SKM-1 (cell line): ENCODE measurements around the gene ZNF205.
"Not testable (repeated sequence)": the region's sequence is repeated elsewhere in the genome, so short reads cannot be mapped to it uniquely, and the experiment has no call there.

ENCODE experiments used
- DNase-seq: peaks from one replicate; lab custom pipeline; 2025; ENCODE audit not compliant: unreplicated experiment; lab: John Stamatoyannopoulos, UW

Gene ZNF205

DNA sequence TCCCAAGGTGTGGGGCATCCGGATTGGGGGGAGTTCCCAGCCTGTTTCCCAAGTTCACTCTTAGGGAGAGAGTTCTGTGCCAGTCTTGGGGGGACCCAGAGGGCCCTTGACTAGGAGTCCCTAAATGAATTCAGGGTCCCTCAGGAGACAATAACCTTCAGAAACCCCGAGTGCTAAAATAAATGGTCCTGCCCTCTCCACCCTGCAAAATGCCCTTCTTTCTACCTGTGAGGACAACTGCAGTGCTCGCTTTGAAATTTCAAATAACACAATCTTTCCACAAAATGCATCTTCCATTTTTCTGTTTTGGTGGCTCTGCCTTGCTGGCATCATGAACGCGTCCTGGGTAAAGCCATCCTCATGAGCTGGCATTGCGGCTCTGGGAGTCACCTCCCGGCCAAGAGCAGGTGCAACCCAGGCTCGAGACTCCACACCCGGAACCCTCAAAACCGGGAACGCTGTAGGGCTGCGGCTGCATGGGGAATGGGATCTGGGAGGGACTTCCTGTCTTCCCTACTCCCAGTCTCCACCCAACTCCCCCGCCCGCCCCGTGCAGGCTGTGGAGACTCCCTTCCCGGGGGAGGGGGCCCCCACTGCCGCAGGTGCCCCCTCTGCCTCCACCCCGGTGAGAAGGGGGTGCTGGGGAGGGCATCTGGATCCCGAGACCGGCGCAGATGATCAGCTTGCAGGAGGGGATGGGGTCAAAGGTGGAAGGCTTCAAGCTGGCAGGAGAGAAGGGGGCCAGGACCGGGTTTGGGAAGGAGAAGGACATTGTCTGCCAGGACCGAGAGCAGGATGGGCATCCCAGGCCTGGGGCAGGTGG lies at the start of gene ZNF205:
Gene ZNF205, plus strand, starts transcription at position 529 of the 823 bp plus-strand sequence. CDS start 845 bp downstream, outside the sequence.
- DNase-seq: no peak

DNA sequence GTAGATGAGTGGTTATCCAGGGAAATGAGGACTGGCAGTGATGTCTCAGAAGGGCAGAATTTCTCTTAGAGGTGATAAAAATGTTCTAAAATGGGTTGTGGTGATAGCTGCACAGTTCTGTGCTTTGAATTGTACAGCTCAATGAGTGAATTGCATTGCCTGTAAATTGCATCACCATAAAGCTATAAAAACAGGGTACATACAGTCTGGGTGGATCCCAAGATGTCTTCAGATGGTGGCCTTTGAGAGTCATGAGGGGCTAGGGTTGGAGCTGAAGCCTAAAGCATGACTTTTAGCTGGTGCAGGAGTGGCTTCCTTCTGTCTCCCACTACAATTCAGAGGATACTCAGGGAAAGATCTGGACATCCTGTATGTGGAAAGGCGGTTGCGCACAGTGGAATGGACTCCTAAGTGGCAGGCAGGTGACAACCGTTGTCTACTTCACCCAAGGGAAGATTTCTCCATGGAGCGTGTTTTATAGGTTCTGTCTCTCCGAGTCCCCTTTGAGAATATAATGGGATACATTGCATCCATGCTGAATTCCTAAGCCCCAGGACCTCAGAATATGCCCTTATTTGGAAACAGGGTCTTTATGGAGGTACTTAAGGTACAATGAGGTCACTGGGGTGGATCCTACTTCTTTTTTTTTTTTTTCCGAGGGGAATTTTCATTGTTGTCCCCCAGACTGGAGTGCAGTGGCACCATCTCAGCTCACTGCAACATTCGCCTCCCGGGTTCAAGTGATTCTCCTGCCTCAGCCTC lies 48.6 kb upstream of the ZNF205 start:
- DNase-seq: no peak

DNA sequence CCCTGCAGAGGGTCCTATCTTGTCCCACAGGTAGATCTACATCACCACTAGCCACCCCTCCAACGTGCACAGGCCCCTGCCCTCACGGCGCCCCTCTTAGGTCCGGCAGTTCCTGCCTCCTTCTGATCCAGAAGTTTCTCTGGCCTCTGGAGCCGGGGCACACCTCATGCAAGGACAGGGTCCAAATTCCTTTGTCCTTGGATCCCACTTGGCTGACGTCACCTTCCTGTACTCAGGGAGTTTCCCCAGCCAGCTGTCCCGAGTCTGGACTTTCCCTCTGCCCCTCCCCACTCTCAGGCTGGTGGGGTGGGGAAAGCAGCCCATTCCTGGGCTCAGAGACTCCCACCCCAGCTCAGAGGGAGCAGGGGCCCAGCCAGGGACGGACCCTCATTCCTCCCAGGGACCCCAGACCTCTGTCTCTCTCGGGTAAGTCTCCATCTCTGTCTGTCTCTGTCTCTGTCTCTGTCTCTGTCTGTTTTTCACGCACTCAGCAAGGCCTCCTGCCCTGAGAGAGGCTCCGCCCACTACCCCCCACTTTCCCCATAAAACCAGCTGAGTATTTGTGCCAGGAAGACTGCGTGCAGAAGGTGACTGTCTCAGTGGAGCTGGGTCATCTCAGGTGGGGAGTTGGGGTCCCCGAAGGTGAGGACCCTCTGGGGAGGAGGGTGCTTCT lies 47.2 kb upstream of the ZNF205 start, which contains the start of gene IL32:
Gene IL32, plus strand, starts transcription at position 572 of the 673 bp plus-strand sequence. CDS start 172 bp downstream, outside the sequence.
- DNase-seq: no peak

DNA sequence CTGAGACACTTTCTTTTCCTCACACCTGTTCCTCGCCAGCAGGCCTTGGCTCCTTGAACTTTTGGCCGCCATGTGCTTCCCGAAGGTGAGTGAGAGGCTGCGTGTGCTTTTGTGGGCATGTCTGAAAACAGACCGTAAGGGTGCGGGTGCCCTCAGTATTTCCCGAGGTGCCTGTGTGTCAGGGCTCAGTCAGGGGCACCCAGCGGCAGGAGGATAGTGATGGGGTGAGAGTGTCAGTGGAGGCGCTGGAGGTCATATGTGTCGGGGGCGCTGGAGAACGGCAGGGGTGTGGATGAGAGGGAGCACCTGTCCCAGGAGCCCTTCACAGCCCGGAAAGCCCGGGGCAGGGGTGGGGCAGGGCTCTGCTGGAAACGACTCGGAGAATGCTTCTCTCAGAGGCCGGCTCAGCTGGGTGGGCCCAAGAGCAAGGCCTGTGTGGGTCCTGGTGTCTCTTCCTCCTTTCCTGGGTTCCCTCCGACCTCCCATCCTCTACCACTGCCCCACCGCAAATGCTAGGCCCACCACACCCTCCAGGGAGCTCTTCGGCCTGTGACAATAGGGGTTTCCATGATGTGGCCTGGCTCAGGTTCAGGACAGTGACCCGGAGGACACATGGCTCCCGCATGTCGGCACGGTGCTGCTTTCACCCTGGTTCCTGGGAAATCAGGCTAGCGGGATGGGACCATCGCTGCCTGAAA lies 46.5 kb upstream of the ZNF205 start:
- DNase-seq: no peak

DNA sequence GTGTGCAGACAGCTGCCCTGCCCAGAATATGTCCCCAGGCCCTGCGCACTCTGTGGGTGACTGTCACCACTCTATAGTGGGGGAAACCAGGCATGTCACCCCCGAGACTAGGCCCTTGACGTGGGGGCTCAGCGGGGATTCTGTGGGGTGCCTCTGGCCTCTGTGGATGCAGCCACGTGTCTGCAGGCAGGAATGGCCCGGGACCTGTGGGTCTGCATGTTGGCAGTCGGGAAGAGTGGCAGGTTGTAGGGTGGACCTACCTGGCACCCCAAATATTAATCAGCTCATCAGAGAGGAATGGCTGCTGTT lies 46.0 kb upstream of the ZNF205 start:
- DNase-seq: no peak

DNA sequence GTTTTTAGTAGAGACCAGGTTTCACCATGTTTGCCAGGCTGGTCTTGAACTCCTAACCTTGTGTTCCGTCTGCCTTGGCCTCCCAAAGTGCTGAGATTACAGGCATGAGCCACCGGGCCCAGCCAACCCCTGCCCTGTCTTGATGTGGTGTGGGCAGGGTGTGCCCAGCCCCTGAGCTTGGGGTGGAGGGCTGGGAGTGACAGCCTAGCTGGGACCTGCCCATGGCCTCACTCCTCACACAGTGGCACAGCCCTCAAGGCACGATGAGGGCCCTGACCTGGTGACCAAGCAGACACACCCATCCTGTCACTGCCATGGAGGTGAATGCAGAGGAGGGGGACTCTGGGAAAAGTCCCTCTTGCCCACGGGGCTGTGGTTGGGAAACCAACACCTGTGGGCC lies 43.9 kb upstream of the ZNF205 start:
- no peak for DNase-seq

DNA sequence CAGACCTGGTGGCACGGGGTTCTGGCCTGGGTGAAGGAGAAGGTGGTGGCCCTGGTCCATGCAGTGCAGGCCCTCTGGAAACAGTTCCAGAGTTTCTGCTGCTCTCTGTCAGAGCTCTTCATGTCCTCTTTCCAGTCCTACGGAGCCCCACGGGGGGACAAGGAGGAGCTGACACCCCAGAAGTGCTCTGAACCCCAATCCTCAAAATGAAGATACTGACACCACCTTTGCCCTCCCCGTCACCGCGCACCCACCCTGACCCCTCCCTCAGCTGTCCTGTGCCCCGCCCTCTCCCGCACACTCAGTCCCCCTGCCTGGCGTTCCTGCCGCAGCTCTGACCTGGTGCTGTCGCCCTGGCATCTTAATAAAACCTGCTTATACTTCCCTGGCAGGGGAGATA lies 43.2 kb upstream of the ZNF205 start:
- not testable (repeated sequence) for DNase-seq

DNA sequence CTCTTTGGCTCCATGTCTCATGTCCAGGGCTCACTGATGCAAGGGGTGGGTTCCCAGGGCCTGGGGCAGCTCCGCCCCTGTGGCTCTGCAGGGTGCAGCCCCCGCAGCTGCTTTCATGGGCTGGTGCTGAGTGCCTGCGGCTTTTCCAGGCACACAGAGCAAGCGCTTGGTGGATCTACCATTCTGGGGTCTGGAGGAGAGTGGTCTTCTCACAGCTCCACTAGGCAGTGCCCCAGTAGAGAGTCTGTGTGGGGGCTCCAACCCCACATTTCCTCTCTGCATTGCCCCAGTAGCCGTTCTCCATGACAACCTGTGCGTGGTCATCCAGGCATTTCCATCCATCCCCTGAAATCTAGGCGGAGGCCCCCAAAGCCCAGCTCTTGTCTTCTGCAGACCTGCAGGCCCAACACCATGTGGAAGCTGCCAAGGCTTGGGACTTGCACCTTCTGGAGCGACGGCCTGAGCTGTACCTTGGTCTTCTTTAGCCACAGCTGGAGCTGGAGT lies 41.7 kb upstream of the ZNF205 start:
- DNase-seq: no peak

DNA sequence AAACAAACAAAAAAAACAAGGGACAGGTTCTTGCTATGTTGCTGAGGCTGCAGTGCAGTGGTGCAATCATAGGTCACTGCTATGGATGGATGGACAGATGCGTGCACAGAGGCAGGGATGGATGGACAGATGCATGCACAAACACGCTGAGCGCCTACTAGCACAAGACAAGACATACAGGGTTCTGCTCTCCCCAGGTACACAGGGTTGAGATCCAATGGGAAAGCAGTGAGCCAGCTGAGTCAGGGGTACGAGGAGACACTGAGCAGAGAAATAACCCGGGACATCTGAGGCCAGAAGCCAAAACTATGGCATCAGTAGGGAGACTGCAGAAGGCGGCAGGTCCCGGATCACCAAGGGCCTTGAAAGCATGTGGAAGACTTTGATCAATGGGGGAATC lies 40.7 kb upstream of the ZNF205 start:
- no peak for DNase-seq

DNA sequence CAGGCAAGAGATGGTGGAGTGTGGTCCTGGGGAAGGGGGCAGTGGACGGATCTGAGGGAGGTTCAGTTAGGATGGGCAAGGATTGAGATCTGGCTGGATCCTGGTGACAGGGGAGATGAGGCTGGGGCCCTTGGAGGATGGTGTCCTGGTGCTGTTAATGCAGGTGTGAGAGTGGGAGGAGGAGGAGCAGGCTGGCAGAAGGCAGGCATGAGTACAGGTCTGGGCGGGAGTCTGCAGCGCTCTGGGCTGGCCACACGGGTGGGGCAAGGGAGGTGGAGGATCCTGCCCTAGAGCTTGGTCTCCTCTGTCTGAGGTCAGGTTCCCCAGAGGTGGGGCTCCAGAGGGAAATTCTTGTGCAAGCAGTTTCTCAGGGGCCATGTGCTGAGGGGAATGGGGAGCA lies 40.2 kb upstream of the ZNF205 start:
- DNase-seq: not testable (repeated sequence)

DNA sequence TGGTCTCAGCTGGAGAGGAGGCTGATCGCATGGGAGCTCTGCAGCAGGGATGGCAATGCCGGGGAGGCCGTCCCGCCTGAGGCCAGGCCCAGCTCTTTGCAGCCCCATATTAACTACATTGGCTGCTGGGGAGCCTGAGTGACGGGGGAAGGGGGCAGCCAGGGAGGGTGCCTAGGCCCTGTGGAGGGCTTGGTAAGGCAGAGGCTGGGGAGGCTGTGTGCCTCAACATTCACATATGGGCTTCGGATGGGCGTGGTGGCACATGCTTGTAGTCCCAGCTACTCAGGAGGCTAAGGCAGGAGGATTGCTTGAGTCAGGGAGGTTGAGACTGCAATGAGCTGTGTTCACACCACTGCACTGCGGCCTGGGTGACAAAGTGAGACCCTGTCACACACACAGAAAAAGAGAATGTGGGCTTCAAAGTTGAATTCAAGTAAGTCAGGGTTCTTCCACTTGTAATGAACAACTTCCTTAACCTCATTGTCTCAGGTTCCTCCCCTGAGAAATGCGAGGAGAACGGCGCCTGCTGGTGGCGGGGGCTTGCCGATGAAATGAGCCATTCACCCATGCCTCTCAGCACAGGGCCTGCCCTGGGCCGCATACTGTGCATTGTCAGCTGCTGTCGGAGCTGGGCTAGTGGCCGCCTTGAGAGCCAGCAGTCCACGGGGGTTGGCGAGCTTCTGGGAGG lies 39.7 kb upstream of the ZNF205 start:
- DNase-seq: not testable (repeated sequence)

DNA sequence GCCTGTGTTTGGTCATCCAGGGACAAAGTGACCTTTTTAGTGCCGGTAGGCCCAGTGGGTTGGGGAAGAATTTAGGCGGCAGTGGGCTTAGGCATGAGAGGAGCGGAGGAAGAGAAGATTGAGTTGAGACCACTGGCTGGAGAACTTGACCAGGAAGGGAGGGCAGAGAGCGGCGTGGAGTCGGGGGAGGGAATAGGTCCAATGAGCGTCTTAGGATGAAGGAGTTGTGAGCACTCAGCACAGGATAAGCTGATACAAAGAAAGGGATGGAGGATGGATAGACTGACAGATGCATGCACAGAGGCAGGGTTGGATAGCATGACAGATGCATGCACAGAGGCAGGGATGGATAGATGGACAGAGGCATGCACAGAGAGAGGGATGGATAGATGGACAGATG lies 38.9 kb upstream of the ZNF205 start:
- DNase-seq: no peak

DNA sequence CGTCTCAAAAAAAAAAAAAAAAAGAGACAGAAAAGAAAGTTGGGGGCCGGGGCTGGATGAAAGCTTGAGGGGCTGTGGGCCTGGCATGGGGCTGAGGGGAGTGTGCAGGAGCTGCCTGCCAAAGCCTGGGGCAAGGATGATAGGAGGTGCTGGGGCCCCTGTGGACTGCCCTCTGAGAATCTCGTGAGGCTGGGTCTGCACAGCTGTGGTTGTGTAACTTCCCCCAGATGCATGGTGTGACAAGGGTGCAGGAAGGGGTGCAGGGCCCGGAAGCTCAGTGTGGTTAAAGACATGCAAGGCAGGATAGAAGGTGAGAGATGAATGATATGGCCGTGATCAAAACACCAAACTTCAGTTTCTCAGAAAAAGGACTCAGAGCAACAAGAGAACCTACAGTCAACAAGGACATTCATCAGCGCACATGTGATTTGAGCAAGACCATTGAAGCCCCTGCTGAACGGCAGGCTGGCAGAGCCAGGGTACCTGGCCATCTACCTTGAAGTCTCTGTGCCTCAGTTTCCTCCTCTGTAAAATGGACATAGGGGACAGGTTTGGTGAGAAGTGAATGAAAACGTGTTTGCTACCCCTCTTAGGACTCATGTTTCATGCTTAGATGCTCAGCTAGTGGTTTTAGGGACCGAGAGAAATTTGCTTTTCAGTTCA lies 37.4 kb upstream of the ZNF205 start:
- DNase-seq: peak; percentile 70

DNA sequence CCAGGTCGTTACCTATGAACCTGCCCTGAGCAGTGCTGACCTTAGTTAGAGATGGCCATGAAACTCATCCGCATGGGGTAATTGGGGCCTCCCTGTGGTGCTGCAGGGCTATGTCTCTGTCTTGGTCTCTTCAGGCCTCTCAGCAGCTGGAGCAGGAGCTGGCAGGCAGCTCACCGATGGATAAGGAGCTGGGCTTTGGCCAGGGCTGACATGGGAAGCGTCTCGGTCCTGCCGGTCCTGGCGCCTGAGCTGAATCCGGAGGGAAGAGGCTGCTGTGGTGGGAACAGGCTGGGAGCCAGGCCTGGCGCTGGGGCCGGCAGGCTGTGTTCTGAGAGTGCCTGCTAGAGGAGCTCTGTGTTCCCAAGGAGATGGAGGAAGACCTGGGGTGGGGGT lies 36.9 kb upstream of the ZNF205 start:
- DNase-seq: no peak

DNA sequence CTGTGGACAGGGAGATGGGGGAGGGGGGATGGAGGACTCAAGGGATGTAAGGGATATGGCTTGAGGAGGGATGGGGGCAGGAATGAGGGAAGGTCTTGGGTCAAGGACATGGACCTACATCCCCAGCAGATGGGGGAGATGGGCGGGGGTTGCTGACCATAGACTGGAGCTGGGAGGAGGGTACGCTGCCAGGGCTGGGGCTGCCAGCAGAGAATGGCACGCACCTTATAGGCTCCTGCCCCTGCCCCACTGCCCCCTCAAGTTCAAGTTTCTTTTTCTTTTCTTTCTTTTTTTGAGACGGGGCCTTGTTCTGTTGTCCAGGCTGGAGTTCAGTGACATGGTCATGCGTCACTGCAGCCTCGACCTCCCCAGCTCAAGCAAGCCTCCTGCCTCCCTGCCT lies 36.4 kb upstream of the ZNF205 start:
- DNase-seq: not testable (repeated sequence)

DNA sequence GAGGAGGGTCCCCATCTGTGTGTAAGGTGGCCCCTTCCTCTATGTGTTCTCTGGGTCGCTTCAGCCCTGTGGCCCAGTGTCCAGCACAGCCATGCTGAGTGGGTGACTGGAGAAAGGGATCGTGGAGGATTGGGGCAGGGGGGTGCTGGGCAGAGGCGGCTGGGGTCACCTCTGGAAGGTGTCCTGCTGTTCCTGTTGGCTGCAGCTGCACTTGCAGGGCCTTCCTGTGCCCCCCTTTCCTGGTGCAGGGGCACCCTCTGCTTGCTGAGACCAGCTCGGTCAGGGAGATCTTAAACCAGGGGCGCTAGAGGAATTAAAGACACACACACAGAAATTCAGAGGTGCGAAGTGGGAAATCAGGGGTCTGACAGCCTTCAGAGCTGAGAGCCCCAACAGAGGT lies 35.8 kb upstream of the ZNF205 start:
- no peak for DNase-seq

DNA sequence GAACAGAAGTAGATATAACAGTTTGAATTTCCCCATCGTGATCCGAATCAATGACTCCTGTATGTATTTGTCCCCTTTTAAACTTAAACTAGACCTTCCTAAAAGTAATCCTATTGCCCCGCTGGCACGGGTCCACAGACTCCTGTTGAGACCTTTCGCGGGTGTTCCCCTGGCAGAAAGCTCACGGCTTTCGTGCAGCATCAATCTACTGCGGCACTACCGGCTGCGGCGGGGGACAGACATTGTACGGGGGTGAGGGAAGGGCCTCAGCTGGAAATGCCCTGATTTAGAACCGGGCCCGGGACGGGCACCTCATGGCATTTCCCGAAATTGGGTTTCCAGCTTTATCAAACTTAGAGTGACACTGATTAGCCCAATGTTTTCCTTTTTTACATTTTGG lies 32.4 kb upstream of the ZNF205 start:
- no peak for DNase-seq

DNA sequence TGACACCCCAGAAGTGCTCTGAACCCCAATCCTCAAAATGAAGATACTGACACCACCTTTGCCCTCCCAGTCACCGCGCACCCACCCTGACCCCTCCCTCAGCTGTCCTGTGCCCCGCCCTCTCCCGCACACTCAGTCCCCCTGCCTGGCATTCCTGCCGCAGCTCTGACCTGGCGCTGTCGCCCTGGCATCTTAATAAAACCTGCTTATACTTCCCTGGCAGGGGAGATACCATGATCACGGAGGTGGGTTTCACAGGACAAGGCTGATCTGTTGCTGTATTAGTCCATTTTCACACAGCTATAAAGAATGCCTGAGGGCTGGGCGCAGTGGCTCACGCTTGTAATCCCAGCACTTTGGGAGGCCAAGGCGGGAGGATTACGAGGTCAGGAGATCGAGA lies 30.4 kb upstream of the ZNF205 start:
- DNase-seq: not testable (repeated sequence)

DNA sequence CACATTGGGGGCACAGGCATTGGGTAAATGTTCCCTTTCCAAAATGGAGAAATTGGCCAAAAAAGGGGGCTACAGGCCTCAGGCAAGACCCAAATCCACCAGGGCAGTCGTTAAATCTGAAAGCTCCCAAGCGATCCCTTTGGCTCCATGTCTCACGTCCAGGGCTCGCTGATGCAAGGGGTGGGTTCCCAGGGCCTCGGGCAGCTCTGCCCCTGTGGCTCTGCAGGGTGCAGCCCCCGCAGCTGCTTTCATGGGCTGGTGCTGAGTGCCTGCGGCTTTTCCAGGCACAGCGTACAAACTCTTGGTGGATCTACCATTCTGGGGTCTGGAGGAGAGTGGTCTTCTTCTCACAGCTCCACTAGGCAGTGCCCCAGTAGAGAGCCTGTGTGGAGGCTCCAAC lies 29.0 kb upstream of the ZNF205 start:
- DNase-seq: not testable (repeated sequence)

DNA sequence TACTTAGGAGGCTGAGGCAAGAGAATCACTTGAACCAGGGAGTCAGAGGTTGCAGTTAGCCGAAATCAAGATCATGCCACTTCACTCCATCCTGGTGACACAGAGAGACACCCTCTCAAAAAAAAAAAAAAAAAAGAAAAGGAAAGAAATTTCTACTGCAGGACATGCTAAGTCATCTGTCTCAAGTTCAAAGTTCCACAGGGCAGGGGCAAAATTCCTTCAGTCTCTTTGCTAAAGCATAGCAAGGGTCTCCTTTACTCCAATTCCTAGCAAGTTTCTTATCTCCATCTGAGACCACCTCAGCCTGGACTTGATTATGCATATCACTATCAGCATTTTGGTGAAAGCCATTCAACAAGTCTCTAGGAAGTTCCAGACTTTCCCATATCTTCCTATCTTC lies 27.9 kb upstream of the ZNF205 start:
- no peak for DNase-seq
